Neuronal stem cell (in vitro differentiated cells): Measurements from ENCODE around the gene USP53.
"Not testable (repeated sequence)": the region's sequence is repeated elsewhere in the genome, so short reads cannot be mapped to it uniquely, and the experiment has no call there.

ENCODE experiments used
- DNase-seq: peaks from one replicate; pipeline ENCODE4 v3.0.0-alpha.2; 2013; ENCODE audit warnings: low spot score
- H2AFZ ChIP-seq: one replicate; pipeline ENCODE4 v1.6.1; 2013; ENCODE audit warnings: mild to moderate bottlenecking, low read length, inconsistent platforms
- H2AK5ac ChIP-seq: 2 replicates; pipeline ENCODE4 v1.6.1; 2013; ENCODE audit warnings: low read depth, mild to moderate bottlenecking, inconsistent platforms, low read length, moderate library complexity, mixed read lengths
- H2BK120ac ChIP-seq: 2 replicates; pipeline ENCODE4 v1.6.1; 2013; ENCODE audit warnings: low read depth, mild to moderate bottlenecking, inconsistent platforms, low read length, moderate library complexity, mixed read lengths
- H2BK12ac ChIP-seq: one replicate; pipeline ENCODE4 v1.6.1; 2013; ENCODE audit warnings: low read length, inconsistent platforms
- H2BK15ac ChIP-seq: 2 replicates; pipeline ENCODE4 v1.6.1; 2013; ENCODE audit warnings: mild to moderate bottlenecking, low read length, inconsistent platforms, mixed read lengths
- H2BK5ac ChIP-seq: one replicate; pipeline ENCODE4 v1.6.1; 2013; ENCODE audit warnings: inconsistent platforms, mild to moderate bottlenecking, low read length, moderate library complexity
- H3K14ac ChIP-seq: one replicate; pipeline ENCODE4 v1.6.1; 2013; ENCODE audit warnings: low read length, inconsistent platforms
- H3K18ac ChIP-seq: 2 replicates; pipeline ENCODE4 v1.6.1; 2013; ENCODE audit warnings: low read length, inconsistent platforms
- H3K23ac ChIP-seq: 2 replicates; pipeline ENCODE4 v1.6.1; 2013; ENCODE audit warnings: low read depth, mild to moderate bottlenecking, mixed read lengths, low read length, inconsistent platforms; ENCODE audit not compliant: poor library complexity
- H3K27ac ChIP-seq: replicated peaks from 3 replicates; pipeline ENCODE4 v1.5.1; 2013; ENCODE audit warnings: low read length, inconsistent platforms
- H3K27me3 ChIP-seq, 3 experiments: 2 replicates each; pipeline ENCODE4 v1.6.1; 2013; ENCODE audit warnings: low read length in 3 of 3, mild to moderate bottlenecking in 2 of 3, inconsistent platforms in 1 of 3, low read depth in 1 of 3, mixed read lengths in 1 of 3, moderate library complexity in 1 of 3; ENCODE audit not compliant: control insufficient read depth in 3 of 3, insufficient read depth in 3 of 3
- H3K36me3 ChIP-seq, 2 donors: replicated peaks in 1 of 2; 2 replicates each; pipeline ENCODE4 v1.6.1; 2013; ENCODE audit warnings: low read length in 2 of 2; ENCODE audit not compliant: control insufficient read depth in 2 of 2, insufficient read depth in 2 of 2
- H3K4ac ChIP-seq: 2 replicates; pipeline ENCODE4 v1.6.1; 2013; ENCODE audit warnings: inconsistent platforms, mild to moderate bottlenecking, low read length, moderate library complexity
- H3K4me1 ChIP-seq, 2 donors: 1 replicate in 1 of 2; 2 replicates in 1 of 2; pipeline ENCODE4 v1.6.1; 2013; ENCODE audit warnings: low read length in 2 of 2, low read depth in 1 of 2; ENCODE audit not compliant: control insufficient read depth in 2 of 2, insufficient read depth in 1 of 2
- H3K4me2 ChIP-seq: one replicate; pipeline ENCODE4 v1.6.1; 2013; ENCODE audit warnings: mild to moderate bottlenecking, low read length, inconsistent platforms; ENCODE audit not compliant: insufficient read depth, poor library complexity, severe bottlenecking
- H3K4me3 ChIP-seq, 2 donors: 2 replicates each; pipeline ENCODE4 v1.5.1; 2013; ENCODE audit warnings: low read length in 2 of 2, mild to moderate bottlenecking in 2 of 2, inconsistent platforms in 1 of 2, moderate library complexity in 1 of 2
- H3K79me1 ChIP-seq: one replicate; pipeline ENCODE4 v1.6.1; 2013; ENCODE audit warnings: low read depth, mild to moderate bottlenecking, inconsistent platforms, low read length, moderate library complexity
- H3K9ac ChIP-seq: one replicate; pipeline ENCODE4 v1.6.1; 2013; ENCODE audit warnings: mild to moderate bottlenecking, low read depth, low read length, inconsistent platforms; ENCODE audit not compliant: poor library complexity
- H3K9me3 ChIP-seq, 2 donors: replicated peaks in 1 of 2; 2 replicates each; pipeline versions ENCODE3 to v1.6.1; 2013; ENCODE audit warnings: low read length in 2 of 2, mild to moderate bottlenecking in 2 of 2, inconsistent platforms in 1 of 2, low read depth in 1 of 2, mixed read lengths in 1 of 2, moderate library complexity in 1 of 2; ENCODE audit not compliant: control insufficient read depth in 2 of 2, insufficient read depth in 1 of 2
- H4K8ac ChIP-seq: one replicate; pipeline ENCODE4 v1.6.1; 2013; ENCODE audit warnings: low read depth, mild to moderate bottlenecking, inconsistent platforms, low read length, moderate library complexity
- H4K91ac ChIP-seq: one replicate; pipeline ENCODE4 v1.6.1; 2013; ENCODE audit warnings: low read length, low read depth, mild to moderate bottlenecking, inconsistent platforms; ENCODE audit not compliant: poor library complexity
- WGBS, 2 donors: extraction: QIAGEN DNeasy Blood & Tissue Kit; methylation state at CpG; one replicate each; pipeline ENCODE4 v1.1.7; 2013; ENCODE audit warnings: missing lambda C conversion rate in 2 of 2, mixed read lengths in 1 of 2; ENCODE audit not compliant: insufficient read length in 2 of 2, insufficient replicate concordance in 1 of 2; ENCODE audit errors: extremely low coverage in 2 of 2; 5-methylcytosine and 5-hydroxymethylcytosine counted together

Gene USP53

DNA sequence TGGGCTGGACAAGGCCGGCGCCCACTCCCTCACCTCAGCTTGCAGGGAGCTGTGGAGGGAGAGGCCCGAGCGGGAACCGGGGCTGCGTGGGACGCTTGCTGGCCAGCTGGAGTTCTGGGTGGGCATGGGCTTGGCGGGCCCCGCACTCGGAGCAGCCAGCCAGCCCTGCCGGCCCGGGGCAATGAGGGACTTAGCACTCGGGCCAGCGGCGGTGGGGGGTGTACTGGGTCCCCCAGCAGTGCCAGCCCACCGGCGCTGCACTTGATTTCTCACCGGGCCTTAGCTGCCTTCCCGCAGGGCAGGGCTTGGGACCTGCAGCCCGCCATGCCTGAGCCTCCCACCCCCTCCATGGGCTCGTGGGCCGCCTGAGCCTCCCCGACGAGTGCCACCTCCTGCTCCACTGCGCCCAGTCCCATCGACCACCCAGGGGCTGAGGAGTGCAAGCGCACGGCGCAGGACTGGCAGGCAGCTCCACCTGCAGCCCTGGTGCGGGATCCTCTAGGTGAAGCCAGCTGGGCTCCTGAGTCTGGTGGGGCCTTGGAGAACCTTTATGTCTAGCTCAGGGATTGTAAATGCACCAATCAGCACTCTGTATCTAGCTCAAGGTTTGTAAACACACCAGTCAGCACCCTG lies 38.7 kb upstream of the USP53 start:
- H3K27me3 ChIP-seq, H3K79me1 ChIP-seq, H3K9me3 ChIP-seq, H2BK12ac ChIP-seq, H3K14ac ChIP-seq, H4K8ac ChIP-seq, H3K4me1 ChIP-seq, DNase-seq, H3K4me2 ChIP-seq, H2BK5ac ChIP-seq, H3K4ac ChIP-seq, H3K27ac ChIP-seq, H3K4me3 ChIP-seq, H2AK5ac ChIP-seq, H3K23ac ChIP-seq, H3K18ac ChIP-seq, H2BK15ac ChIP-seq, H2BK120ac ChIP-seq, H4K91ac ChIP-seq, H3K36me3 ChIP-seq, H2AFZ ChIP-seq, H3K9ac ChIP-seq: not testable (repeated sequence)
- WGBS, 2 donors: no CpG with 5 or more reads among the region's 30 CpGs

DNA sequence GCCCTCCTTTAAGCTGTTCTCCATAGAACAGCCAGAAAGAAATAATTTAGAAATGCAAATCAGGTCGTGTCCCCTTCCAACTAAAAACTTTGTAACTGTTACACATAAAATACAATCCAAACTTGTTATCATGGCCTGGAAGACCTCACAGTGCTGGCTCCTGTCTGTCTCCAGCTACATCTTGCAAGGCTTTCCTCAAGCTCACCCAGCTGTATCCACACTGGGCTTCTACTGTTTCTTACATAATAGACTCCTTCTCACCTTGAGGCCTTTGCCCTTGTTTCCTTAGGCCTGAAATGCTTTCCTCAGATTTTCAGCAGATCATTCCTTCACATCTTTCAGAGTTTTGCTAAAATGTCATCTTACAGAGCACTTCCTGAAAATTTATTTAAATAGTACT lies 33.5 kb upstream of the USP53 start:
- Histone ChIP-seq H3K18ac (no peak overlapping the region), H3K9me3 (no peaks in the 10 kb centered on the region), H2BK12ac (no peak overlapping the region), H2BK5ac (no peak overlapping the region), H3K4me2 (no peak overlapping the region), H3K4me1 (no peaks in the 10 kb centered on the region), H4K91ac (no peak overlapping the region), H2AFZ (no peak overlapping the region), H4K8ac (no peak overlapping the region), H3K4me3 (no peak overlapping the region), H3K14ac (no peak overlapping the region), H2AK5ac (no peak overlapping the region), H2BK15ac (no peak overlapping the region), H3K27ac (no peak overlapping the region), H3K4ac (no peak overlapping the region), H3K36me3 (no peaks in the 10 kb centered on the region), H3K9ac (no peak overlapping the region), H2BK120ac (no peak overlapping the region), H3K79me1 (no peaks in the 10 kb centered on the region), H3K23ac (no peak overlapping the region), H3K27me3 (no peaks in the 10 kb centered on the region)
- no CpG with 5 or more reads among the region's 1 CpG for WGBS, 2 donors
- DNase-seq: no peak

DNA sequence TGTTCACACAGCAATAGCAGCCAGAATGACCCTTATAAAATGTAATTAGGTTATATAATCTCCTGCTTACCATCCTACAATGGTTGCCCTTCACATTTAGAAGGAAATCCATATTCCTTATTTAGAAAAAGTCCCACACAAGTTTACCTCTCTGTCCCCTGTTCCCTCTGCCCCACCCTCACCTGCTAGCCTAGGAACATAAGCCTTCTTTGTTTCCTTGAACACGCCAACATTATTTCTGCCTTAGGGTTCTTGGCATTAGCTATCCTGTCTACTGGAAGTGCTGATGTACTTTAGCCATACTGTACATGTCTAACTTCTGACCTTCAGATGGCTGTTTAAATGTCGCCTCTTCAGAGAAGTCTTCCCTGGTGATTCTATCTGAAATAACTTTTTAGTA lies 28.4 kb upstream of the USP53 start:
- no peak overlapping the region for H3K27ac ChIP-seq
- H2BK120ac ChIP-seq: no peak overlapping the region
- DNase-seq: no peak
- H3K23ac ChIP-seq: no peak overlapping the region
- no peak overlapping the region for H4K8ac ChIP-seq
- H3K27me3 ChIP-seq: no peaks in the 10 kb centered on the region
- H3K36me3 ChIP-seq: no peaks in the 10 kb centered on the region
- no peak overlapping the region for H3K4me2 ChIP-seq
- no peak overlapping the region for H3K18ac ChIP-seq
- no CpG with 5 or more reads among the region's 2 CpGs for WGBS, 2 donors
- no peaks in the 10 kb centered on the region for H3K9me3 ChIP-seq
- H3K4me3 ChIP-seq: no peak overlapping the region
- peaks cover 0 to 3% of the 10 kb centered on the region in 2 donors for H3K4me1 ChIP-seq
- no peak overlapping the region for H3K4ac ChIP-seq
- H3K9ac ChIP-seq: no peak overlapping the region
- H4K91ac ChIP-seq: no peak overlapping the region
- H2BK12ac ChIP-seq: no peak overlapping the region
- H2AK5ac ChIP-seq: no peak overlapping the region
- H2BK15ac ChIP-seq: no peak overlapping the region
- H3K14ac ChIP-seq: no peak overlapping the region
- no peak overlapping the region for H2BK5ac ChIP-seq
- no peak overlapping the region for H2AFZ ChIP-seq
- H3K79me1 ChIP-seq: no peaks in the 10 kb centered on the region

DNA sequence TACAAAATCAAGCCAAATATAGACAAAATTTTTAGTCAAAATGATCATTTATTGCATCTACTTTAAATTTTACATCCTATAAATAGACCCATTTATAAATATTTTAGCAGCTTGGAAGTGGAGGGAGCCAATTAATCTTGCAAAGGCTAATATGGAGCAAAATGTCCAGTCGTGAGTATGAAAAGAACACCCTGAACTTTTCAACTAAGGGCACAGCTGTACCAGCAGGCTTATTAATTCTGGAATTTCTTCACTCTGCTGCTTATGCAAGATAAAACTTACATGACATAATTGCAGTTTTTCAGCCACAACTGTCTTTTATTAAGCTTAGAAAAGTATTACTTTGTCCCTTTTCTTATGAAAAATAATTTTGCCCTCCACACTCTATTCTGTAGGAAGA lies 22.9 kb upstream of the USP53 start:
- Histone ChIP-seq H3K9ac (no peak overlapping the region), H2AFZ (peak overlapping the region; percentile 41), H3K14ac (no peak overlapping the region), H3K23ac (no peak overlapping the region), H3K27ac (no peak overlapping the region), H4K91ac (no peak overlapping the region), H3K4me1 (peaks cover 0 to 1% of the 10 kb centered on the region in 2 donors), H3K18ac (no peak overlapping the region), H2BK15ac (no peak overlapping the region), H3K79me1 (no peaks in the 10 kb centered on the region), H2BK120ac (no peak overlapping the region), H3K27me3 (no peaks in the 10 kb centered on the region), H2BK12ac (no peak overlapping the region), H4K8ac (no peak overlapping the region), H2AK5ac (no peak overlapping the region), H3K4ac (no peak overlapping the region), H2BK5ac (no peak overlapping the region), H3K9me3 (no peaks in the 10 kb centered on the region), H3K36me3 (no peaks in the 10 kb centered on the region), H3K4me3 (no peak overlapping the region), H3K4me2 (no peak overlapping the region)
- no CpG with 5 or more reads among the region's 1 CpG for WGBS, 2 donors
- DNase-seq: no peak
